ENCODE data around the gene PICK1.

GRCh38 chr22:38107692-38108515, 50.7 kb downstream of the PICK1 start:
- TF ChIP-seq CTCF (conservative IDR thresholded peaks at IDR 0.05 in 1 of 2, IDR thresholded peaks at IDR 0.05 in 1 of 2; ENCODE audit: extremely low read depth in 1 of 2, insufficient read depth in 1 of 2, low read depth in 1 of 2, low read length in 2 of 2) (no peak), EZH2 (IDR thresholded peaks at IDR 0.05; ENCODE audit: borderline replicate concordance, low read length) (no peak)

Measured in mammary epithelial cell (primary cell).